OCI-LY3 (cell line): Measurements from ENCODE around the gene ROBO1.

Source experiments
- EZH2phosphoT487 ChIP-seq: fragments of 200-600 bp; shearing (Covaris generic); IDR thresholded peaks from 2 replicates; pipeline ENCODE4 v1.6.1; 2018; ENCODE audit warnings: antibody characterized with exemption, mixed run types, low read depth
- TF ChIP-seq, protein P1 (sequence below): fragments of 200-600, 300-600 bp; sonication (generic); IDR thresholded peaks from 2 replicates; pipeline ENCODE4 v1.5.1; 2014; ENCODE audit warnings: antibody characterized with exemption, low read length, low read depth

- TF ChIP-seq, protein P1, sequence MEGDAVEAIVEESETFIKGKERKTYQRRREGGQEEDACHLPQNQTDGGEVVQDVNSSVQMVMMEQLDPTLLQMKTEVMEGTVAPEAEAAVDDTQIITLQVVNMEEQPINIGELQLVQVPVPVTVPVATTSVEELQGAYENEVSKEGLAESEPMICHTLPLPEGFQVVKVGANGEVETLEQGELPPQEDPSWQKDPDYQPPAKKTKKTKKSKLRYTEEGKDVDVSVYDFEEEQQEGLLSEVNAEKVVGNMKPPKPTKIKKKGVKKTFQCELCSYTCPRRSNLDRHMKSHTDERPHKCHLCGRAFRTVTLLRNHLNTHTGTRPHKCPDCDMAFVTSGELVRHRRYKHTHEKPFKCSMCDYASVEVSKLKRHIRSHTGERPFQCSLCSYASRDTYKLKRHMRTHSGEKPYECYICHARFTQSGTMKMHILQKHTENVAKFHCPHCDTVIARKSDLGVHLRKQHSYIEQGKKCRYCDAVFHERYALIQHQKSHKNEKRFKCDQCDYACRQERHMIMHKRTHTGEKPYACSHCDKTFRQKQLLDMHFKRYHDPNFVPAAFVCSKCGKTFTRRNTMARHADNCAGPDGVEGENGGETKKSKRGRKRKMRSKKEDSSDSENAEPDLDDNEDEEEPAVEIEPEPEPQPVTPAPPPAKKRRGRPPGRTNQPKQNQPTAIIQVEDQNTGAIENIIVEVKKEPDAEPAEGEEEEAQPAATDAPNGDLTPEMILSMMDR, result no peak
- TF ChIP-seq EZH2phosphoT487, result no peak
Observed at GRCh38 chr3:79063624-79064023, 704.2 kb downstream of the ROBO1 start.
